ENCODE results near the gene AMIGO3.

The AMIGO3 gene

DNA sequence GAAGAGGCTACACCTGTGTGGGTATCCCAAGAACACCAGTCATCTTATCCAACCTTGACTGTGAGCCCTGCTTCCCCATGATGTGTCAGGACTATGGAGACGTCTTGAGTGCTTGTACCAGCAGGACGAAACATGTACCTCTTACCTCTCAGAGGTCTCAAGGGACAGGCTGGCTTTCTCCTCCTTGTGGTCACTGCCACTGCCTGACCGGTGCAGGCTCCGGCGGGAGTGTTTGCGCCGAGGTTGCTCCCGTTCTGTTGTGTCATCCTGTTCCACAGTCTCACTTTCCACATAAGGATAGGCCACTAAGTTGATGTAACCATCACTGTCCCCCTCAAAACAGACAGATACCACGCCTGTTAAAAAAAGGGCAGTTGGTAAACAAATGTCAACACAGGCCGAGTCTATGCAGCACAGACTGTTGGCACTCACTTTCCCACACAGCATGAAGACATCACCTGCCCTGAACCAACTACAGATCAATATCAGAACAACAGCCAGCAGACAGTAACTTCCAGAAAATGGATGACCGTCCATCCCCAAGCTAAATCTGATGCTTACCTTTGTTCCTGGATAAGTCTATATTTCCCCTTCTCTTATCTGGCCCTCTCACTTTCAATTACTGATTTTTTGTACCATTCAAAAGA is 18.7 kb upstream of the AMIGO3 start:
- no peak overlapping the region for H3K4me3 ChIP-seq (ENCODE audit: low read depth, low read length)
- no peak for DNase-seq (ENCODE audit: low read depth)
- TF ChIP-seq, protein P1, sequence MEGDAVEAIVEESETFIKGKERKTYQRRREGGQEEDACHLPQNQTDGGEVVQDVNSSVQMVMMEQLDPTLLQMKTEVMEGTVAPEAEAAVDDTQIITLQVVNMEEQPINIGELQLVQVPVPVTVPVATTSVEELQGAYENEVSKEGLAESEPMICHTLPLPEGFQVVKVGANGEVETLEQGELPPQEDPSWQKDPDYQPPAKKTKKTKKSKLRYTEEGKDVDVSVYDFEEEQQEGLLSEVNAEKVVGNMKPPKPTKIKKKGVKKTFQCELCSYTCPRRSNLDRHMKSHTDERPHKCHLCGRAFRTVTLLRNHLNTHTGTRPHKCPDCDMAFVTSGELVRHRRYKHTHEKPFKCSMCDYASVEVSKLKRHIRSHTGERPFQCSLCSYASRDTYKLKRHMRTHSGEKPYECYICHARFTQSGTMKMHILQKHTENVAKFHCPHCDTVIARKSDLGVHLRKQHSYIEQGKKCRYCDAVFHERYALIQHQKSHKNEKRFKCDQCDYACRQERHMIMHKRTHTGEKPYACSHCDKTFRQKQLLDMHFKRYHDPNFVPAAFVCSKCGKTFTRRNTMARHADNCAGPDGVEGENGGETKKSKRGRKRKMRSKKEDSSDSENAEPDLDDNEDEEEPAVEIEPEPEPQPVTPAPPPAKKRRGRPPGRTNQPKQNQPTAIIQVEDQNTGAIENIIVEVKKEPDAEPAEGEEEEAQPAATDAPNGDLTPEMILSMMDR (conservative IDR thresholded peaks at IDR 0.05; ENCODE audit: low read depth, low read length), result no peak

DNA sequence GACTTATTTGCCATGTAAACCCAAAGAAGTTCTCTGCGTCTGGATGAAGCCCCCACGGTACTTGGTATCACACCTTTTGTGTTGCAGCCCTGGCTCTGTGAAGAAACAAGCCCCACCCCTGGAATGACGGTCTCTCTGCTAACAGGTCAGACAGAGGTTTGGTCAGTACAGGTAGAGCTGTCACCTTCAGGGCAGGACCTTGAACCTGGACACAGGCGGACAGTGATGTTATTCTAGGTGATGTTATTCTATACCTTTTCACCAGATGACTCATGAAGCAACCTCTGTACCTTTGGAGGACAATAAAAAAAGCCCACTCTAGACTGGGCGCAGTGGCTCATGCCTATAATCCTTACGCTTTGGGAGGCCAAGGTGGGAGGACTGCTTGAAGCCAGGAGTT is 15.3 kb upstream of the AMIGO3 start:
- H3K4me3 ChIP-seq (ENCODE audit: low read depth, low read length), result no peak overlapping the region
- TF ChIP-seq, protein P1 (conservative IDR thresholded peaks at IDR 0.05; ENCODE audit: low read depth, low read length), result no peak
- no peak for DNase-seq (ENCODE audit: low read depth)

DNA sequence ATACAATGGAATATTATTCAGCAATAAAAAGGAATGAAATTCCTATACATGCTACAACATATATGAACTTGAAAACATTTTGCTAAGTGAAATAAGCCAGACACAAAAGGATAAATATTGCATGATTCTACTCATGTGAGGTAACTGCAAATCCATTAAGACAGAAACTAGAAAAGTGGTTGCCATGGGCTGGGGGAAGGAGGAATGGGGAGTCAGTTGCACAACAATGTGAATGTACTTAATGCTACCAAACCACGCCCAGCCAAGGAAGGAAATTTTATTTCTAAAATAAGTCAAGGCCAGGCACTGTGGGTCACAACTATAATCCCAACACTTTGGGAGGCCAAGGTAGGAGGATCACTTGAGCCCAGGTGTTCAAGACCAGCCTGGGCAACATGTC is 14.1 kb upstream of the AMIGO3 start:
- no peak for DNase-seq (ENCODE audit: low read depth)
- TF ChIP-seq, protein P1 (conservative IDR thresholded peaks at IDR 0.05; ENCODE audit: low read depth, low read length), result no peak
- no peak overlapping the region for H3K4me3 ChIP-seq (ENCODE audit: low read depth, low read length)

DNA sequence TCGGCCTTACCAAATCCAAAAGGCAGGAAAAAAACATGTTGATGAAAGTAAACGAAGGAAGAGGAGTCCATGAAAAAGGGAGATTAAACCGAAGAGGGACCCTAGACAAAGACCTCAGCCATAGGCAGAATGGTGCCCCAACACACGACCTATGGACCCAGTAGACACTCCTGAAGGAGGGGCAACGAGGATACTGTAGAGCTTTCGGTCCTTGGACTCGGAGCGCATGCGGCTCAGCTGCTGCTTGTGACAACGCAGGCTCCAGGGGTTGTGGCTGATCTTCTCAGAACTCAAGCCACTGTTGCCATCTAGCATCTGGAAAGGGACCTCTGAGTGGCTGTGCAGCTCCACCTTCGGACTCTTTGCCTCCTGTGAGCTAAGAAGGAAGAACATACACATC is 13.1 kb upstream of the AMIGO3 start:
- TF ChIP-seq, protein P1 (conservative IDR thresholded peaks at IDR 0.05; ENCODE audit: low read depth, low read length), result no peak
- no peak for DNase-seq (ENCODE audit: low read depth)
- H3K4me3 ChIP-seq (ENCODE audit: low read depth, low read length), result no peak overlapping the region

DNA sequence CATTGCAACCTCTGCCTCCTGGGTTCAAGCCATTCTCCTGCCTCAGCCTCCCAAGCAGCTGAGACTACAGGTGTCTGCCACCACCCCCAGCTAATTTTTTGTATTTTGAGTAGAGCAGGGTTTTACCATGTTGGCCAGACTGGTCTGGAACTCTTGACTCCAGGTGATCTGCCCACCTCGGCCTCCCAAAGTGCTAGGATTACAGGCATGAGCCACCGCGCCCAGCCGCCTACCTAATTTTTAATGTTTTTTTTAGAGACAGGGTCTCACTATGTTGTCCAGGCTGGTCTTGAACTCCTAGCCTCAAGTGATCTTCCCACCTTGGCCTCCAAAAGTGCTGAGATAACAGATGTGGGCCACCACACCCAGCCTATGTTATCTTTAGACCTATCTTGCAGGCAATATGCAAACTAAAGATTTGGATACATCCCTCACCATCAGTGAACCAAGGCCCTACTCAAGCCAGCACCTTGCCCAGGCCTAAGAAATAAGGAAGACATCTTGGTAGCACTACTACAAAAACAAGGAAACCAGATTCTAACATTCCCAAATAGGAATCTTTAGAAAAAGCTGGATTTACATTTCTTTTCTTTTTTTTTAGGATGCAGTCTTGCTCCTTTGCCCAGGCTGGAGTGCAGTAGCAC is 10.6 kb upstream of the AMIGO3 start:
- TF ChIP-seq, protein P1 (conservative IDR thresholded peaks at IDR 0.05; ENCODE audit: low read depth, low read length), result no peak

DNA sequence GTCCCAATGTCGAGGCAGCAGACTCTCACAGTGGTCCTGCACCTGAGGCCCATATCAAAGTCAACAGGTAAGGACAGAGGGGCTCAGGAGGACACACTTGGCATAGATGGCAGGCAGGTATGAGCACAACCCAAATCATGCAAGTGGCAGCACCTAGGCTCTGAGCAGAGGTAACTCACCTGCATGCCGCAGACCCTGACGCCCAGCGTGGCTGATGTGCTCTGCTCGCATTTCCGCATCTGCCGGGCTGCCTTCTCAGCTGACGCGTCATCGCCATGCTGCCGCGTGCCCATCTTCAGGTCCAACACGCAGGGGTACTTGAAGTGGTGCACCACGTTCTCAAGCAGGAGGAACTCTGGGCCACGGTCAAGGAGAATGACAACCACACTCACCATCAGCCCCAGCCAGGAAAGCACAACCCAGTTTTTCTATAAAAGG is 8.5 kb upstream of the AMIGO3 start:
- TF ChIP-seq, protein P1 (conservative IDR thresholded peaks at IDR 0.05; ENCODE audit: low read depth, low read length), result no peak
- H3K4me3 ChIP-seq (ENCODE audit: low read depth, low read length), result no peak overlapping the region
- no peak for DNase-seq (ENCODE audit: low read depth)

More for the DNA sequence above, 10.6 kb upstream of the AMIGO3 start:
- no peak for DNase-seq (ENCODE audit: low read depth)
- H3K4me3 ChIP-seq (ENCODE audit: low read depth, low read length), result no peak overlapping the region

Measured in choroid plexus epithelial cell (primary cell).